Measurements from ENCODE around the gene CORIN. TPM values are rescaled to one million over a fixed set of nuclear protein-coding genes. Genes with fewer than 3 reads are reported as not detected.

Gene CORIN
- polyA plus RNA-seq, 1 donor = 0.83 TPM

- DNase-seq = no peak
Measured at GRCh38 chr4:47675806-47676205, 162.1 kb downstream of the CORIN start.

- no peak for DNase-seq
Measured at GRCh38 chr4:47674144-47674543, 163.7 kb downstream of the CORIN start.

DNA sequence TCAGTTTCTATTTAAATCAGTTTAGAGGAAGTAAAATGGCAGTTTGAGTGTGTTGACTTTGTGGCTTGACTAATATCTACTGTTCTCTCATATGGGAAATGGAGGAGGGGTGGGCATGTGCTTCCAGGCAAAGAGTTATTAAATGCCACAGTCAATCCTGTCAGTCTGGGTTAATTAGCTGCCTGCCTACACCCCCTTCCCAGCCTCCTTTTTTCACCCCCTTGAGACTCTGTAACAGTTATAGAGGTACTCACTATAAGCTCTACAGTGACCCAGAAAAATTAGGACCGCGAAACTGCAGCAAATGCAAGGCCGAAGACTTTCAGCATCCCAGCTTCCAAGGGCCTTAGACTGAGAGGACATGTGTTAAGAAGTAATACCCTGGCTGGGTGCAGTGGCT lies 165.2 kb downstream of the CORIN start:
- no peak for DNase-seq

- no peak for DNase-seq
Measured at GRCh38 chr4:47669946-47670345, 167.9 kb downstream of the CORIN start.

DNA sequence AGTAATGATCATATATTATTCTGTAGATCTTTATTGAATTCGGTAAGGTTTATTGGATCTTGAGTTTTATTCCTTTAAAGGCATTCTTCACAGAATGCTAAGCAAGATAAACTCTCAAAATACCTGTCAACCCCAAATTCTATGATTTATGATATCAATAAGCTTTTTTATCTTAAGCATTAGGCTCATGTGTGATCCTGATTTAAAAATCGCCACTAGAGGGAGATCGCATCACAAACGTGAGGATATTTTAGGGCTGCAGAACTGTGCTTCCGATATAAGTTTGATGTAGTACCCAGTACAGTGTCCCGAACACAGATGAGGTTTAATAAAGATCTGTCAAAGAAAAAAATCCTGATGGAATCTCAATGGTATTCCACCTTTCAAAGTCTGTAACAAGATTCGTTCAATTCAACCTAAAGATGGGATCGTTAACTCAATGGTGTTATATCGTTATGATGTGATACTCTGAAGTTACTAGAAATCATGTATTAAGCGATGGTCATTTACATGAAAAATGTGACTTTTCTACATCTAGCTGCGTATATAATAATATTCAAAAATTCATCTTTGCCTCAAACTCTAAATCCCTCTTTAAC lies 169.0 kb downstream of the CORIN start:
- DNase-seq = peak; percentile 49

GRCh38 chr4:47668256-47668655 lies 169.6 kb downstream of the CORIN start:
- no peak for DNase-seq

DNA sequence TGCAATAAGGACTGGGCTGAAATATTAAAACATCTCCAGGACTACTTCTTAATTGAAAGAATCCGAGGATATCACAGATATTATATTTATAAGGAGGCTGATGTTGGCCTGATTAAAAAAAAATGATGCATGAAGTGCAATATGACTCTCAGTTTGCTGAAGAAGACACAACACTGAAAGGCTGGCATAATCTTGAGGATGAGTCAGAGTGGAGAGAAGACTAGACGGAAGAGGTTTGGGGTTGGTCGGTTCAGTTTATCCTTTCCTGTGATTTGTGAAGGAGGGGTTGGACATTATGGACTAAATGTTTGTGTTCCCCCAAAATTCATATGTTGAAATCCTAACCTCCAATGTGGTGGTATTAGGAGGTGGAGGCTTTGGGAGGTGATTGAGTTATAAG lies 170.3 kb downstream of the CORIN start:
- DNase-seq = no peak

DNA sequence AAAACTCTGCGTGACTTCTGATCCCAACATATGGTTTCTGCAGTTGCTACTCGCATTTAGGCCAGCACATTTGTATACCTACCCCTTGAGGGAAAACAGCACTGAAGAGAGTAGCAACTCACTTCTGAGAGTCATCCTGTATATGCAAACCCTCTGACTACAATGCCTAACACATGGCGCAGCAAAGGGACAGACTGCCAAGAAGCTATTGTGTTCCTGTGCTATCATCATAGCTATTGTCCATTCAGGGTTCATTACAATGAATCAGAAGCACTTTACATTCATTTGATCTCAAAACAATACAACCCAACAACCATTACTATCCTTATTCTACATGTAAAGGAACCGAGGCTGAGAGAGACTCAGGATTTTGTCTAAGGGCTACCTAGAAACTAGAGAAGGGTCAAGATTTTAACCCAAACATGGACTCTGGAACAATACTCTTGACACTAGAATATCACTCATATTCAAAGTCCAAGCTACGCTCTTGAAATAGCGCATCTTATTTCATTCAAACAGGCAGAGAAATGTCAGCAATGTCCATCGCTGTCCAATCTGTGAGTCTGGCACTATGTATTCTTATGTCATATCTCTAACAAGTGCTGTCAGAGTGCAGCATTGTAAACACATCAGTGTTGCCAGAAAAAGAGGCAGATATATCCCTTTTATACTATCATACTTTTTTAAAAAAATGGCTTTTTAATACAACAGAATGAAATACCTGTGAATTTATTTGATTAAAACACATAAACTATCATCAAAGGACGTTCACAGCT lies 173.6 kb downstream of the CORIN start:
- DNase-seq = no peak

GRCh38 chr4:47662975-47663374 lies 174.9 kb downstream of the CORIN start:
- DNase-seq = no peak

- no peak for DNase-seq
Measured at GRCh38 chr4:47661741-47662140, 176.1 kb downstream of the CORIN start.

DNA sequence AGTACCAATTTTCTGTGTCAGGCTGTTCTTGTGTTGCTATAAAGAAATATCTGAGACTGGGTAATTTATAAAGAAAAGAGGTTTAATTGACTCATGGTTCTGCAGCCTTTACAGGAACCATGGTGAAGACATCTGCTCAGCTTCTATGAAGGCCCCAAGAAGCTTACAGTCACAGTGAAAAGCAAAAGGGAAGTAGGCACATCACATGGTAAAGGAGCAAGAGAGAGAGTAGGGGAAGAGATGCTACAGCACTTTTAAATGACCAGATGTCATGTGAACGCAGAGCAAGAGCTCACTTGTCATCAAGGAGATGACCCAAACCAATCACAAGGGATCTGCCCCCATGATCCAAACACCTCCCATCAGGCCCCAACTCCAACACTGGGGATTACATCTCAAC lies 178.5 kb downstream of the CORIN start:
- DNase-seq = no peak

- no peak for DNase-seq
Measured at GRCh38 chr4:47654972-47655693, 182.7 kb downstream of the CORIN start.

DNA sequence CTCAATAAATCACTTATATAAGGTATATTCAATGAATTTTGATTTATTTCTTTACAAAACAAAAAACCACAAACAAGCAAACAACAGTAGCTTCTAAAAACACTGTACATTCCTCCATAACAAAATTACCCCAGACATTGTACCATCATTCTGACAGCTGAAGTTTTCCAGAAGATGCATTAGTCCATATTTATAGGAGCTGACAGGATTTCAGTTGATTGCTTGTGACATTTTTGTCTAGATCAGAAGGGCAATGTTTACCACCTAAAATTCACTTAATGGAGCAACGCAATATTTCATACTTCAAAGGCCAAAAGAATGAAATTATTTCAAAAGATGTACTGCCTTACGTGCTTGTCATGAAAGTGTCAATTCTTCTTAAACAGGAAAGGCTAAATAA lies 185.8 kb downstream of the CORIN start:
- no peak for DNase-seq

- no peak for DNase-seq
Measured at GRCh38 chr4:47651231-47651630, 186.6 kb downstream of the CORIN start.

GRCh38 chr4:47650584-47651130 lies 187.2 kb downstream of the CORIN start:
- no peak for DNase-seq

DNA sequence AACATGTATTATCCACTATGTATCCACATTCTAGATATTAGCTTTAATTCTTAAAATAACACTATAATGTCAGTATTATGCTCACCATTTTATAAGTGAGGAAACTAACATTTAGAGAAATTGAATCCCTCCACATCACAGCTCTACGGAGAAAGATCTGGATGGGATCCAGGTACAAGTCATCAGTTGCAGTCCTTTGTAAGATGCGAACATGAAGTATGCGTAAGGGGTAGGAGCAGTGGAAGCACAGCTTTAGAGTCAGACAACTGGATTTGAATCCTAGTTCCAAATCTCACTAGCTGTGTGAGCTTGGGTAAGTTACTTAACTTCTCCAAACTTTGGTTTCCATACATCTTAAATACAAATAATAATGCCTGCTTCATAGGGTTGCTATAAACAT lies 190.3 kb downstream of the CORIN start:
- DNase-seq = no peak

- no peak for DNase-seq
Measured at GRCh38 chr4:47647029-47647428, 190.8 kb downstream of the CORIN start.

GRCh38 chr4:47646372-47646771 lies 191.5 kb downstream of the CORIN start:
- DNase-seq = peak; percentile 6

GRCh38 chr4:47643845-47644244 lies 194.0 kb downstream of the CORIN start:
- no peak for DNase-seq

DNA sequence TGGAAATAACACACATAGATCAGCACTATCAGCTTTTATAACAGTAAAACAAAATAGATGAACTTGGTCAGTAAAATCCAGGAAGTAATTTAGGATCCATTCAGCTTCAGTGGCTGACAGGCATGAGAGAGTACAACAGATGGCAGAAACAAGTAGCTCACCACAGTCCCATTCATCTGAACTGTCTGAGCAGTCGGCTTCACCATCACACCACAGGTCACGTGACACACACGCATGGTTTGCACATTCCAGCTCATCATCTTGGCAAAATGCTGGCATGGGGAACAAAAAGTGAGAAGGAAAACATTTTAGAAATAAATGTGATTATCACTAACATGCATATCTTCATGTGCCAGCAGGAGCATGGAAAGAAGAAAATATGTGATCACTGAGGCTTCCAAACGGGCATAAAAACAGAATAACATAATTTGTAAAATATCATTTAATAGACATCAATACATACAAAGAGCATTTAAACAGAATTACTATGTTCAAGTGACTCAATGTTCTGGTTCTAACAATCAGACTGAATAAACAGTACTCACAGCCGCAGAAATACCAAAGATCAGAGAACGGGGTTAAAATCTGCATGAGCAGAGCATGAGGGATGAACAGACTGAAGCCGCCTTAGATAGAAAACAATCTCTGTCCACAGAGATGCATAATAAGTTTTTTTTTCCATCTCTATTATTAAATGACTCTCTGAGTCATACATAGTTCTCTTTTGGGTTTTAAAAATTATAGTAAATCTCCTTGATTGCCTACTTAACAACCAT lies 194.7 kb downstream of the CORIN start:
- no peak for DNase-seq

GRCh38 chr4:47642191-47642830 lies 195.6 kb downstream of the CORIN start:
- DNase-seq = no peak

DNA sequence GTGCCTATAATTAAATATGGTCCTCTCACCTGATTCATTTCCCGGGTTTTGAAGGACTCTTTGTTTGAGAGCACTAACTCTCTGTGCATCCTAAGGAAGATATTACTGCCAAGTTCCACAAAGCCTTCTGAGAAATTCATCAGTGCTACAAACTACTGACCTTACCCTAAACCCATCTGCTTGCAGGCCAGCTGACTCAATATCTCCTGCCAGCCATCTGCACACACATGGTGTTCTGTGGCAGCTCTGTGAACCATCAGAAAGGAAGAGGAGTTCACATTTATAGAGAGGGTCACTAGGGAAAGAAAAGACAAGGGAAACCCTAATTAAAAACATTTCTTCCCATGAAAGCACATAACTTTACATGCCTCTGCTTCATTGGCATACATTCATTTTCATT lies 196.1 kb downstream of the CORIN start:
- no peak for DNase-seq
